ENCODE data around the gene TOX2. TPM values are rescaled to one million over a fixed set of nuclear protein-coding genes. Genes with fewer than 3 reads are reported as not detected.

TOX2 gene
- total RNA-seq, 4 donors from 2014 or later = 0.20 to 0.42 TPM; not detected in 2

DNA sequence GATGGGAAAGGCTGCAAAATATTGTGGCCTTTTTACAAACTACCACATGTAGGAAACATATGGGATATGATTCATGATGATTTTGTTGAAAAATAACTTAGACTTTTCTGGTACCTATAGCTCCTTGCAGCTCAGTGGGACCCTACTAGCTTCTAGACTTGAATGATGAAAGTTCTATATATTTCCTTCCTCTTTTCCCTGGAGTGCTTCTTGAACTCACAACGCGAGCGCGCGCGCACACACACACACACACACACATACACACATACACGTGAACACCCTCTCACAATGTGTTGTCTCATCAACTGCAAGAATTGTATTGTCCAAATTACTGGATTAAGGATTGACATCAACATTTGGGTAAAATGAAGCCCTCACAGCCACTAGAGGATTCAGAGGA is 61.9 kb downstream of the TOX2 start:
- DNase-seq (no peak), ATAC-seq (no peak)
- no peak overlapping the region for H3K4me3 ChIP-seq
- no peaks in the 10 kb centered on the region for H3K4me1 ChIP-seq
- no peaks in the 10 kb centered on the region for H3K36me3 ChIP-seq
- H3K9me3 ChIP-seq = no peaks in the 10 kb centered on the region
- intact Hi-C loops (cut with DNase I; ENCODE audit: low total_unique reads) (no loop called here), in situ Hi-C loops (cut with MboI; ENCODE audit: low sequenced_read_pairs in 4 of 4) (no loop called here)
- no peaks in the 10 kb centered on the region for H3K27me3 ChIP-seq
- TF ChIP-seq, protein P1, sequence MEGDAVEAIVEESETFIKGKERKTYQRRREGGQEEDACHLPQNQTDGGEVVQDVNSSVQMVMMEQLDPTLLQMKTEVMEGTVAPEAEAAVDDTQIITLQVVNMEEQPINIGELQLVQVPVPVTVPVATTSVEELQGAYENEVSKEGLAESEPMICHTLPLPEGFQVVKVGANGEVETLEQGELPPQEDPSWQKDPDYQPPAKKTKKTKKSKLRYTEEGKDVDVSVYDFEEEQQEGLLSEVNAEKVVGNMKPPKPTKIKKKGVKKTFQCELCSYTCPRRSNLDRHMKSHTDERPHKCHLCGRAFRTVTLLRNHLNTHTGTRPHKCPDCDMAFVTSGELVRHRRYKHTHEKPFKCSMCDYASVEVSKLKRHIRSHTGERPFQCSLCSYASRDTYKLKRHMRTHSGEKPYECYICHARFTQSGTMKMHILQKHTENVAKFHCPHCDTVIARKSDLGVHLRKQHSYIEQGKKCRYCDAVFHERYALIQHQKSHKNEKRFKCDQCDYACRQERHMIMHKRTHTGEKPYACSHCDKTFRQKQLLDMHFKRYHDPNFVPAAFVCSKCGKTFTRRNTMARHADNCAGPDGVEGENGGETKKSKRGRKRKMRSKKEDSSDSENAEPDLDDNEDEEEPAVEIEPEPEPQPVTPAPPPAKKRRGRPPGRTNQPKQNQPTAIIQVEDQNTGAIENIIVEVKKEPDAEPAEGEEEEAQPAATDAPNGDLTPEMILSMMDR (IDR thresholded peaks at IDR 0.05 in 4 of 5, conservative IDR thresholded peaks at IDR 0.05 in 1 of 5) = no peak
- TF ChIP-seq POLR2A (IDR thresholded peaks at IDR 0.05) = no peak
- no peak overlapping the region for H3K27ac ChIP-seq

DNA sequence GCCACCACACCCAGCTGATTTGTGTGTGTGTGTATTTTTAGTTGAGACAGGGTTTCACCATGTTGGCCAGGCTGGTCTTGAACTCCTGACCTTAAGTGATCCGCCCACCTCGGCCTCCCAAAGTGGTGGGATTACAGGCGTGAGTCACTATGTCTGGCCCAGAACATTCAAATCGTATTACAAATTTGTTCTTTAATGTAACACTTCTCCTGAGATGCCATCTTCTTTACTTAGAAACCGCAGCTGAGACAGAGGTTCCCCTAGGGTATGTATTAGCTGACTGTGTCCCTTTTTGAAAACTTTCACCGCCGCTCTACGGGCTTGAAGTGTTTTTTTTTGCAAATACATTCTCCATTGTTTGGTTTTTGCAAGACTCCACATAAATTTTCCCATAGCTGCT is 62.6 kb downstream of the TOX2 start:
- Histone ChIP-seq H3K27ac (no peak overlapping the region), H3K4me3 (no peak overlapping the region), H3K9me3 (no peaks in the 10 kb centered on the region), H3K4me1 (no peaks in the 10 kb centered on the region), H3K36me3 (no peaks in the 10 kb centered on the region), H3K27me3 (no peaks in the 10 kb centered on the region)
- in situ Hi-C loops (cut with MboI; ENCODE audit: low sequenced_read_pairs in 4 of 4) (no loop called here), intact Hi-C loops (cut with DNase I; ENCODE audit: low total_unique reads) (no loop called here)
- no peak for TF ChIP-seq POLR2A (IDR thresholded peaks at IDR 0.05)
- TF ChIP-seq, protein P1 (IDR thresholded peaks at IDR 0.05 in 4 of 5, conservative IDR thresholded peaks at IDR 0.05 in 1 of 5) = no peak
- DNase-seq (no peak), ATAC-seq (no peak)

DNA sequence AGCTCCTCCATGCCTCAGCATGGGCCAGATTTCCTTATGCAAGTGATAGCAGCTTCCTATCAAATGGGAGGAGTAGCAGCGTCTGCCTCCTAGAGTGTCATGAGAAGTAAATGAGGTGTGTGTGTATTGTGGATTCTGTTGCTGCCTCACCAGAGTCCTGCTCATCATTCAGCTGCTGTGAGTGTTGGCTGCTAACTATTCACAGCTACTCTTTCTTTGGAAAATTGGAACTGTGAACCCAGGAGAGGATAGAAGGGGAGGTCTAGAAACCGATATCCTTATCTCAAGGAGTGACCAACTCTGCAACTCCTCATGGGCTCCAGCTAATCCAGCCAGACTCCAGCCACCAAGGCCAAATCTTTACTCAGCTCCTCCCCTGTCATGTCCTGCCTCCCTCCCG is 63.3 kb downstream of the TOX2 start:
- intact Hi-C loops (cut with DNase I; ENCODE audit: low total_unique reads) (no loop called here), in situ Hi-C loops (cut with MboI; ENCODE audit: low sequenced_read_pairs in 4 of 4) (no loop called here)
- H3K4me1 ChIP-seq = no peaks in the 10 kb centered on the region
- H3K4me3 ChIP-seq = no peak overlapping the region
- TF ChIP-seq, protein P1 (IDR thresholded peaks at IDR 0.05 in 4 of 5, conservative IDR thresholded peaks at IDR 0.05 in 1 of 5) = no peak
- no peak for TF ChIP-seq POLR2A (IDR thresholded peaks at IDR 0.05)
- H3K36me3 ChIP-seq = no peaks in the 10 kb centered on the region
- no peak overlapping the region for H3K27ac ChIP-seq
- no peak for DNase-seq
- no peaks in the 10 kb centered on the region for H3K9me3 ChIP-seq
- no peaks in the 10 kb centered on the region for H3K27me3 ChIP-seq
- no peak for ATAC-seq

DNA sequence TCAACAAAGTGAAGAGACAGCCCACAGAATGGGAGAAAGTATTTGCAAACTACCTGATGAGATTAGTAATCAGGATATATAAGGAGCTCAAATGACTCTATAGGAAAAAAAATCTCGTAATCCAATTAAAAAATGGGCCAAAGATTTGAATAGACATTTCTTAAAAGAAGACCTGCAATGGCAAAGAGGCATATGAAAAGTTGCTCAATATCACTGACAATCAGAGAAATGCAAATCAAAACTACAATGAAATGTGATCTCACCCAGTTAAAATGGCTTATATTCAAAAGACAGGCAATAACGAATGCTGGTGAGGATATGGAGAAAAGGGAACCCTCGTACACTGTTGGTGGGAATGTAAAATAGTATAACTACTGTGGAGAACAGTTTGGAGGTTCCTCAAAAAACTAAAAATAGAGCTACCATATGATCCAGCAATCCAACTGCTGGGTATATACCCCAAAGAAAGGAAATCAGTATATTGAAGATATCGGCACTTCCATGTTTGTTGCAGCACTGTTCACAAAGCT is 65.0 kb downstream of the TOX2 start:
- Histone ChIP-seq H3K9me3 (no peaks in the 10 kb centered on the region), H3K27ac (no peak overlapping the region), H3K4me3 (no peak overlapping the region), H3K27me3 (no peaks in the 10 kb centered on the region), H3K4me1 (no peaks in the 10 kb centered on the region), H3K36me3 (no peaks in the 10 kb centered on the region)
- no peak for ATAC-seq
- in situ Hi-C loops (cut with MboI; ENCODE audit: low sequenced_read_pairs in 4 of 4) (no loop called here), intact Hi-C loops (cut with DNase I; ENCODE audit: low total_unique reads) (no loop called here)
- DNase-seq = no peak
- TF ChIP-seq POLR2A (IDR thresholded peaks at IDR 0.05) = no peak
- TF ChIP-seq, protein P1 (IDR thresholded peaks at IDR 0.05 in 4 of 5, conservative IDR thresholded peaks at IDR 0.05 in 1 of 5) = no peak

DNA sequence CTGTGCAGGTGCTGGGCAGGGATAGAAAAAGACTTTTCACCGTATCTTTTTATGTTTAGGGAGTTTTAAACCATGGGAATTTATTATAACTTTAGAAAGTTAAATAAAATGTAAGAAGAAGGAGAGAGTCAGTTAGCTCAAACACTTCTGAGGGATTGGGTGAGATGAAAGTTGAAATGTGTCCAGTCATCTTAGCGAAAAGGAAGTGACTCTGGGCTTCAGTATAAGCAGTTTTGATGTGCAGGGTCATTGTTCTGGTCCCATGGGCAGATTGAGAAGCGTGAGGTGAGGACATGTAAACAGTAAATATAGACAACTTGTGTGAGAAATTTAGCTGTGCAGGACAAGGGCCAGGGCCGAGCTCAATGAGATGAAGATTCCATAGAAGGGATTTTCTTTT is 66.9 kb downstream of the TOX2 start:
- Histone ChIP-seq H3K4me3 (no peak overlapping the region), H3K27ac (no peak overlapping the region), H3K36me3 (no peaks in the 10 kb centered on the region), H3K9me3 (no peaks in the 10 kb centered on the region), H3K4me1 (no peaks in the 10 kb centered on the region), H3K27me3 (no peaks in the 10 kb centered on the region)
- no peak for TF ChIP-seq POLR2A (IDR thresholded peaks at IDR 0.05)
- TF ChIP-seq, protein P1 (IDR thresholded peaks at IDR 0.05 in 4 of 5, conservative IDR thresholded peaks at IDR 0.05 in 1 of 5) = no peak
- DNase-seq (no peak), ATAC-seq (no peak)
- intact Hi-C loops (cut with DNase I; ENCODE audit: low total_unique reads) = no loop called here
- in situ Hi-C loops (cut with MboI; ENCODE audit: low sequenced_read_pairs in 4 of 4) = no loop called here

Data from gastrocnemius medialis (tissue), 4 donors.